GM12872 (cell line): ENCODE data around the gene PIGK.

Experiments used
- TF ChIP-seq, protein P1 (sequence below): IDR thresholded peaks from 3 replicates; pipeline ENCODE4 v1.5.1; 2011; ENCODE audit warnings: low read depth, mild to moderate bottlenecking, low read length, moderate library complexity; ENCODE audit not compliant: insufficient read depth

Gene PIGK

DNA sequence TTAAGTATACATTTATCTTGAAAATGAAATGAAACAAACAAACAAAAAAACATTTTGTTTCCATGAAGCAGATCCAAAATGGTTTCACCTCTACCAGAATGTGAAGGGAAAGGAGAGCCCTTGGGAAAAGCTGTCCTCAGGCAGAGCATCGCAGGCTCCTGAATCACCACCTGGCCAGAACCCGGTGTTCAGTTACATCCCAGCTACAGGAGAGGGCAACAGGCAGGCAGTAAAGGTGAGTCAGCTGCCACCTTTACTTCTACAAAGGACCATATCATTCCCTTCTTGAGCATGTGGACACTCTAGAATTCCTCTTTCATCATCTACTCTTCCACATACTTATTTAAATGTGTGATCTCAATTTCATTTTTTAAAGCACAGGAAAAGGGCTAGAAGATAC, 151.2 kb downstream of the PIGK start:
- TF ChIP-seq, protein P1, sequence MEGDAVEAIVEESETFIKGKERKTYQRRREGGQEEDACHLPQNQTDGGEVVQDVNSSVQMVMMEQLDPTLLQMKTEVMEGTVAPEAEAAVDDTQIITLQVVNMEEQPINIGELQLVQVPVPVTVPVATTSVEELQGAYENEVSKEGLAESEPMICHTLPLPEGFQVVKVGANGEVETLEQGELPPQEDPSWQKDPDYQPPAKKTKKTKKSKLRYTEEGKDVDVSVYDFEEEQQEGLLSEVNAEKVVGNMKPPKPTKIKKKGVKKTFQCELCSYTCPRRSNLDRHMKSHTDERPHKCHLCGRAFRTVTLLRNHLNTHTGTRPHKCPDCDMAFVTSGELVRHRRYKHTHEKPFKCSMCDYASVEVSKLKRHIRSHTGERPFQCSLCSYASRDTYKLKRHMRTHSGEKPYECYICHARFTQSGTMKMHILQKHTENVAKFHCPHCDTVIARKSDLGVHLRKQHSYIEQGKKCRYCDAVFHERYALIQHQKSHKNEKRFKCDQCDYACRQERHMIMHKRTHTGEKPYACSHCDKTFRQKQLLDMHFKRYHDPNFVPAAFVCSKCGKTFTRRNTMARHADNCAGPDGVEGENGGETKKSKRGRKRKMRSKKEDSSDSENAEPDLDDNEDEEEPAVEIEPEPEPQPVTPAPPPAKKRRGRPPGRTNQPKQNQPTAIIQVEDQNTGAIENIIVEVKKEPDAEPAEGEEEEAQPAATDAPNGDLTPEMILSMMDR = no peak

DNA sequence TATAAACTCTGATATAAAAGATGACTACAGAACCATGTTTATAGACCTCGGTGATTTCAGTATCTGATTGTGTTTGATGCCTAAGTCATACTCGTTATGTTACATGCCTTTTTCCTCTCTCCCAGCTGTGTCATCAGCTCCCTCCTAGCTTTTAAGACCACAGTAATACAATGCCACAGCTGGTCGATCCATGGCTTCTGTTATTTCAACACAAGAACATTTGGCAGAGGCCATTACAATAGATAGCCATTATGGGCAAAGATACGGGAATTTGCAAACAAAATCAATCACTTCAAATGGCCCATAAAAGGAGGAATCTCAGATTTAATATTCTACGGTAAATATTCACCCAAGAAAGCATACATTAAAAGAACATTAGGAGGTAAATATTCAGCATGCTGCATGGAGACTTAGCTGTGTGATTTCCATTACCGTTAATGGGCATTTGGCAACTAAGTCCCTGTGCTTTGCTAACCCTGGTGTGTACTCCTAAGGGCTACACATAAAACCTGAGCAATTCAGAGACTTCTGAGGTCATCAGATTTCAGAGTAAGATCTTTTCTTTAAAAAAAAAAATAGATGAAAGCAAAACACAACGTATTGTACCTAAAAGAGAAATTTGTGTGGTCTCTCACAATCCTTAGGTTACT, 153.4 kb downstream of the PIGK start:
- TF ChIP-seq, protein P1 = no peak

DNA sequence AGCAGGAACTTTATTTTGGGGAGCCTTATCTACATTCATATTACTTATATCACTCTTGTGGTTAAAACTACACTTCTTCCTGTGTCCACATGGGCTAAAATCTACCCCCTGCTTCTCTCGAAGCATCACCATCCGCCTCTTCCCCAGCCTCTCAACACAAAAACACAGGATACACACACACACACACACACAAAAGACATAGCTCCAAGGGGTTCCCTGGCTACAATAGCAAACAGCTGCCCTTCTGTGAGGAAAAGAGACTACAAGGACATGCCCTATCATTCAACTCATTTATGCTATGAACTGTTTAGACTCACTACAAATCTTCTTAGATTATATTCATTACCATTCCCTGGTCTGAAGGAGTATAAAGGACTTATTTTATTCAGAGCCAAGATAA, 155.0 kb downstream of the PIGK start:
- TF ChIP-seq, protein P1 = no peak

DNA sequence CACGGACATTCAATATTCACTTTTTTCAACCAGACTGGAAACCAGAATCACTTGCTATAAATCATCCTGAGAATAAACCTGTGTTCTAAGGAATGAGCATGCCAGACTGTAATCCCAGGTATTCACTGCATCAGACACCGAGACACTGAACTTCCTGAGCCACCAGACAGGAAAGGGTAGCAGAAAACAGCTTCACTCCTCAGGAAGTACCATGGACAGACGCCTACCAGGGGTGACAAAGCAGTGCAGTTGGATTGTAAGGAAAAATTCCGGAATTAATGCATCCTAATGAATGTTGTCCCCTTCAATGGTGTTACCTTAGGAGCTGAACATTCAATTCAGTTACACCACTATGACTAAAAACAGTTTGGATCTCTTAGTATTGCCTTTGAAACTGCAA, 156.1 kb downstream of the PIGK start:
- TF ChIP-seq, protein P1 = no peak

DNA sequence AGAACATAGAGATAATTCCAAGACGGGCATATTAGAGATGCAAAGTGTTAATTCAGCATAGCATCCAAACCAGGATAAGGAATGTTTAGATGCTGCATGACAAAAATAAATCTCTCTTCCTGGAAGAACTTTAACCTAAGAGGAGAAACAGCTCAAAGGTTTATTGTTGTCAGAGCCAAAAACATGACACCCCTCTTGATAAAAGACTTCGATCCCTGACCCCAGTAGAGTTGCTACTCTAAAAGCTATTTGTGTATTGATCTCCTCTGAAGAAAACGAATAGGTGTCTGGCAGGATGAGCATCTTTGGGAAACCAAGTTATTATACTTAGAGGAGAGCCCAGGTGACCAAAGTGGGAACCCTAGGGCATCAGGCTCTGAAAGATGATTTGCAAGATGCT, 158.1 kb downstream of the PIGK start:
- TF ChIP-seq, protein P1 = no peak

DNA sequence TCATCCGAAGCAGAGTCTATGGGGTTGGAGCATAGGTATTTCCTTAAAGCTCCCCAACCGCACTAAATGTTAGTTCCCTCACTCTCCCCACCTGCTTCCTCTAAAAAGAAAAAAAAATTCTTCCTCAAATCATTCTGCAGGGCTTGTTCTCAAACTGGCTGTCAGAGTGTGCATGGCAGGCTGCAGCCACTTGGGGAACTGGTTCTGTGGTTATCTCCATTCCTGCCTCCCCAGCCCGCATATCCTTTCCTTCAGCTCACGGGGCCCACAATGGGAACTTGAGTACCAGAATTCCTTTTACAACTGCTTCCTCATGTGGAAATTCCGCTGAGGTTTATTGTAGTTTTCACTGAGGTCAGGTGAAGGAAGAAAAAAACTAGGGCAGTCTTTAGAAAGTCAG, 159.2 kb downstream of the PIGK start:
- TF ChIP-seq, protein P1 = no peak

DNA sequence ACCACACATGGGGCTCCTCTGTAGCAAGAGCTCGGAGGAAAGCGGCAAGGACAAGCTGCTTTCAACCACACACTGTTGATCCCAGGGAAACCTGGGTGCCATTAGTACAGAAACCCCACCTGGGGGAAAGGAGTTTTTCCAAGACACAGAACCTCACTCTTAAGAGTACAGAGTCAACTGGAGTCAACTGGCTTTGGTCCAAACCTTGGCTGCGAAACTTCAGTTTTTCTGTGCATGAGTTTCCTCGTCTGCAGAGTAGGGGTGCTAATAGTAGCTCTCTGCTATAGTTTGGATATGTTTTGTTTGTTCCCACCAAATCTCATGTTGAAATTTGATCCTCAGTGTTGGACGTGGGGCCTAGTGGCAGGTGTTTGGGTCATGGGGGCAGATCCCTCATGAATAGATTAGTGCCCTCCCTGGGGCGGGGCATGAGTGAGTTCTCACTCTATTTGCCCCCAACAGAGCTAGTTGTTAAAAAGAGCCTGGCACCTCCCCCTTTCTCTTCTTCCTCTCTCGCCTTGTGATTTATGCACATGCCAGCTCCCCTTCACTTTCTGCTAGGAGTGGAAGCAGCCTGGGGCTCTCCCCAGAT, 161.1 kb downstream of the PIGK start:
- TF ChIP-seq, protein P1 = no peak
